GM21515 (cell line): ENCODE measurements around the gene PRR23B.

Source experiments
- ATAC-seq: cut with Tn5 transposase; IDR thresholded peaks from one replicate; pipeline ENCODE4 v1.9.1; 2021; ENCODE audit not compliant: unreplicated experiment

PRR23B gene

DNA sequence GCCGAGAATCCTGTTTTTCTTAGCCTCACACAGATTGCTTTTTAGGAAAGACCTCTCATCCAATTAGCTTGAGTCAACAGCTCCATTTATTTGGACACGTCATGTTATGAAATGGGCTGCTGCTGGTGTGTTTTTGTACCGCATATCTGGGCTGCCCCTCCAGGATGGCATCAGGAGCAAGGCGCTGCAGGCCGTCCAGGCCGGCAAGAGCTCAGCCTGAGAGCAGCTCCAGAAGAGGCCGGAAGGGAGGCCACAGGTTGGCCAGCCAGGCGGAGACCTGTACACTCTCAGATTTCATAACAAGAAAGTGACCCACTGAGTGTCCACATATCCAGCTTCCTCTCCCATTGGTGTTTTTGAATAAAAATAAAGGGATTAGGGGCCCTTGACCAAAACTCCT, 45.4 kb downstream of the PRR23B start:
- ATAC-seq: no peak

DNA sequence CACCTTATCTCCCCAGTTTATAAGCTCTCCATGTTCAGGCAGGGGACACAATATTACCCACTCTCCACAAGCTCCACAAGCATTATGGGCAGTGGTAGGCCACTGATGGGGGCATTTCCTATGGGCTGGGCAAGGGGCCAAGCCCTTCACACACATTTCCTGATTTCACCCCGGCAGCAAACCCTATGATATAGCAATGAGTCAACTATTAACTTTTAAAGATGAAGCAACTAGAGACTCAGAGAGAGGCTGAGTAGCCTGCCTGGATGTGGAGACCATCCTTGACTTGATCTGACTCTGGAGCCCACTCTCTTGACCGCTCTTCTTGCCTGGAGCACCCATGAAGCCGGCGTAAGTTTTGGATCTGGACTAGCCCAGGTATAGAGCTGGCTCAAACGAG, 46.3 kb downstream of the PRR23B start:
- ATAC-seq: no peak

DNA sequence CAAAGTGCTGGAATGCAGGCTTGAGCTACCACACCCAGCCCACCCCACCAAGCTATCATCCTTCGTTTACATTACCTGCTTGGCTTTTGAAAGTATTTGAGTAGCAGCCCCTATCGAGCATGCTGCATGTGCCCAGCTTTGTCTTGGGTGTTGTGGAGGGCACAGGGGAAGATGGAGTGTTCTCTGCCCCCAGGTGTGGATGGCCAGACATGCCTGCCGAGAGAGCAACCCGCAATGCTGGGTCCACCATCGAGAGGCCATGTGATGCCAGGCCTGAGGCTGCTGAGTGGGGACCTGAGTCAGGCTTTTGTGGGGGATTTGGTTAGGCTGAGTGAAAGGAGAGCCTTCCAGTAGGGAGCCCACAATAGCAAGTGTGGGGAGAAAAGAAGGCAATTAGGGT, 47.8 kb downstream of the PRR23B start:
- ATAC-seq: no peak

DNA sequence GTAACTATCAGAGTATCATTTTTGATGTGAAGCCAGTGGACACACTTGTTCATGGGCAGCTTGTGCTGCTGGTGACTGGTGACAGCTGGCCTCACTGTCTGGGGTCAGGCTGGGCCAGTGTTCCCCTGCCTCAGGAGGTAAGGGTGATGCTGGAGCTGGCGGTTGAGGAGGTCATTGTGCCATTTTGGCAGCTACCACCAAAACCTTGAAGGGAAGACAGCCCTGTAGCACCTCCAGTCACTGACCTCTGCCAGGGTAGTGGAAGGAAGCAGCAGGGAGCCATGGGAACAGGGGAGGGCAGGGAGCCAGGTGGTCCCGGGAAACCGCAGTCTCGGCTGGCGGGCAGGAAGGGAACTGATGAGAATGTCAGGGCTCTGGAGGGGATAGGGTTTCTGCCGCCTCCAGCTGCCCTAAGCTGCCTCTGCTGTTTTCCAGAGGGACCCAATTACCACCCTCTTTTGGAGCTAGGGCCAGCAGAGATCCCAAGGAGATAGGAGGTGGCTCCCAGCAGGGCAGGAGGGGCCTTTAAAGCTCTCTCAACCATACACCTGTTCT, 48.9 kb downstream of the PRR23B start:
- ATAC-seq: no peak
